GM18502 (cell line): ENCODE data around the gene SCD5.

Experiments
- ATAC-seq: cut with Tn5 transposase; IDR thresholded peaks from one replicate; pipeline ENCODE4 v1.9.1; 2021; ENCODE audit warnings: mild to moderate bottlenecking; ENCODE audit not compliant: unreplicated experiment, poor library complexity

SCD5 gene

GRCh38 chr4:82774711-82775171 lies 23.9 kb downstream of the SCD5 start:
- ATAC-seq = no peak

- no peak for ATAC-seq
Observed at GRCh38 chr4:82773057-82773456, 25.5 kb downstream of the SCD5 start.

DNA sequence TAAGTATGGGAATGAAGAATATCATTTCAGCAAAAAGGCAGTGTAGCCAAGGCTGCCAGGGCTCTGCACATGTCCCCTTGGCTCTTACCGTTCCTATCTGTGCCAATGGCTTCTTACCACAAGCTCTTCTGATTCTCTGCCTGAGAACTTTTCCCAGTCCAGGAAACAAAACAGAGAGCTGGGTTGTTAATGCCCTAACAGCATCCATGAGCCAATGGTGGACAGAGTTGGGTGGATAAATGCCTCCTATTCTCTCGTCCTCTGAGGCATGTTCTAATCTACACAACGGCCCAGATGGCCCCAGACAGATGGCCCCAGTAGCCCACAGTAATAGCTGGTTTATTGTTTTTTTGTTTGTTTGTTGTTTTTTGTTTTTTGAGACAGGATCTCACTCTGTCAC lies 28.0 kb downstream of the SCD5 start:
- no peak for ATAC-seq

DNA sequence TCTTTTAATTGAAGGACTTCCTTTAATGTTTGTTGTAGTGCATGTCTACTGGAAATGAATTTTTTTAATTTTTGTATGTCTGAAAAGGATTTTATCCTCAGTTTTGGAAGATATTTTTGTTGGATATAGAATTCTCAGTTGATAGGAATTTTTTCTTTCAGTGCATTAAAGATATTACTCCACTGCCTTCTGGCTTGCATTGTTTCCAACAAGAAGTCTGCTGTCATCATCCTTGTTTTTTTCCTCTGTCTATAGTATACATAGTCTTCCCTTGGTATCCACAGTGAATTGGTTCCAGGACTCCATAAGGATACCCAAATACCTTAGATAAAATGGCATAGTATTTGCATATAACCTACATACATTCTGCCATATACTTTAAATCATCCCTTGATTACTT lies 33.5 kb downstream of the SCD5 start:
- no peak for ATAC-seq

DNA sequence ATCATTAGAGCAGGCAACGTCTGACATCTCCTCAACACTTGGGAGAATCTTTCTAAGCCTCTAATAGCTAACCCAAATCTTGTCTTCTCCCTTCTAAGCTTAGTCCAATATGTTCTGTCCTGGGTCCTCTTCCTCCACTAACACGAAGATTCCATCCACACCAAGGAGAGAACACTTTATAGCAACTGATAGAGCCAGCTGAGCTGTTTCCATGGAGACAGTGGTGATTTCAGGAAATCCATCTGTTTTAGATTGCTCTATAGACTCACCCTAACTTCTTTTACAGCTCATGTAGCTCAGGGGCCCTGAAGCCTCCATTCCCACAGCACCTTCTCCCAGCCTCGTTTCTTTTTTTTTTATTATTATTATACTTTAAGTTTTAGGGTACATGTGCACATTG lies 37.4 kb downstream of the SCD5 start:
- ATAC-seq = no peak

GRCh38 chr4:82758701-82759685 lies 39.6 kb downstream of the SCD5 start:
- no peak for ATAC-seq

DNA sequence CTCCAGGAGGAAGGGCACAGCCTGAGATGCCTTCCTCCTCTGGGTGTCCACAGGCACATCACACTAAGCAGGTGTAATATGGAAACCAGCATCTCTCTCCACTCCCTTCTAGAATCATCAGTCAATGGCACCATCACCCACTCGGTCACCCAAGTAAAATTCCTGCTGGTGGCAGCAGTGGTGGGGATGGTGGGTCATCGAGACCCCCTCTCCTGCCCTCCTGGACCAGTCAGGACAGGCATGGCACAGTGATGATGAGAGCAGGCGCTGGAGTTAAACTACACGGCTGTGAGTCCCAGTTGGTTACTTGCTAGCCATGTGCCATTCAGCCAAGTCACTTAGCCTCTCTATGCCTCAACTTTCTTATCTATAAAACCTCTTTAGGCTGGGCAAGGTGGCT lies 42.5 kb downstream of the SCD5 start:
- no peak for ATAC-seq

DNA sequence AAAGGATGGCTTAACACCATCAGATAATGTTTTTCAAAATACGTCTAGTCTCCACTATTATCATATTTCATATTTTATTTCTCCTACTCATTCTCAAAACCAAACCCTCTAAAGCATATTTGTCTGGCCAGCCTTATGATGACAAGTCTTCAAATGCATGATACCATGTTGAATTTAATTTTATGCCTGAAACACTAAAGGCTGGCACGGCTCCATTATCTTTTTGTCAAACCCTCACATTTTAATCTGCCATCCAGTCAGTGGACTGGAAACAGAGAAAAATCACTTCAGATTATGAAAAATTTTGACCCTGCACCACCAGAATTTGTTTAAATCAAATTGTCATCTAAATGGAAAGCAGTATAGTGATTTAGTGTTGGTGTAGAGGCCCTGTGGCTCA lies 42.9 kb downstream of the SCD5 start:
- ATAC-seq = no peak

DNA sequence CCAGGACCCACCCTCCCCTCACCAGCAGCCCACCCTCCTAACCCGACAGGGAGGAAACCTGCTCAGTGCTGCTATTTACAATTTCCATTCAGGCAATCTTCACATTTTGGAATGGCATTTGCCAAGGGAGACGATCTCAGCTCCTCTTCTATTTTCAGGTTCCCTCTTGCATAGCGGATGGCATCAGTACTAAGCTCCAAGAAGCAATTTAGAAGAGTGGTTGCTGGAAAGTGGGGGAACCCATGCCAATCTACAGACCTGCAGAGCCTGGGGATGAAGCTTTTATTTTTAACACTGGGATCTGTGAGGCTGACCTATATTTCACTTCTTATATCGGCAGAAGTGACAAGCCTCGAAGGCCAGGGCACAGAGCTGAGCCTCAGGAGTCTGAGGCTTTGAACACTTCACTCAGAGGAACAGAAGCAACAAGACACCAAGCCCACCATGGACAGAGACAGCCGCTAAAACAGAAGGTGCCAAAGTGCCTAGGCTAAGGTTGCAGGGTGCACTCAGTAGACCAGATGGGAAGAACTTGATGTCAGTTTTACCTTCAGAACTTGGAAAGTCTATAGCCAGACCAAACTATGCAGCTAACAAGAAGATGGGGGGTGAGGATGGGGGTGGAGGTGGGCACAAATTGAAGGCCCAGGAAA lies 44.0 kb downstream of the SCD5 start:
- no peak for ATAC-seq

DNA sequence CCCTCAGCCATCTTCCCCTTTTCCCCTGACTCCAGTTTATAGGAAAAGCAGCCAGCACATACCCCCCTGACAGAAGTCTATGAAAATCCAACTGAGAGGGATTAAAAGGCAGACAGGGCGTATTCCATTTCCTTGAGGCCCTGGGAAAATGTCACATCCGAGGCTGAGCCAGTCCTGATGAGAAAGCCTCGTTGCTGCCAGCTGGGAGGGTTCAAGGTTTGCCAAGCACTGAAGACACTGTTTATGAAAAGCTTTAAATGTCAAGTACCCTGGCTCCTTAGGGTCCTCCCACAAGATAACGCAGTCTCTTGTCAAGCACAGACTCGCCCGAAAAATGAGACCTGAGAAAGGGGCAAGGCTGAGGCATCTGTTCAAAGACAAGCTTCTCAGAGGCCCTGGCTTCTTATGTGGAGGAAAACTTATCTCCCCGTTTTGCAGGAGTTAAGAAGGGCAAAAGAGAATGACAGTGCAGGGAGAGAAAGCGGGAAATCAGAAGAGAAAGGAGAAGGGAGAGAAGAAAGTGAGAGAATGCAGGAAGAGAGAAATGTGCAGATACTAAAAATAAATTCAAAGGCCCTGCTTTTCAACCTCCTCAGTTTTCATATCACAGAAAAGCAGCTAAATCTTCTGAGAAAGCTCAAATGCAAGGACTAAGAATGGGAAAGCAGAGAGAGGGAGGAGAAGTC lies 44.7 kb downstream of the SCD5 start:
- ATAC-seq = no peak

GRCh38 chr4:82753238-82753637 lies 45.4 kb downstream of the SCD5 start:
- ATAC-seq = no peak

- ATAC-seq = no peak
Observed at GRCh38 chr4:82748810-82749470, 49.7 kb downstream of the SCD5 start.

DNA sequence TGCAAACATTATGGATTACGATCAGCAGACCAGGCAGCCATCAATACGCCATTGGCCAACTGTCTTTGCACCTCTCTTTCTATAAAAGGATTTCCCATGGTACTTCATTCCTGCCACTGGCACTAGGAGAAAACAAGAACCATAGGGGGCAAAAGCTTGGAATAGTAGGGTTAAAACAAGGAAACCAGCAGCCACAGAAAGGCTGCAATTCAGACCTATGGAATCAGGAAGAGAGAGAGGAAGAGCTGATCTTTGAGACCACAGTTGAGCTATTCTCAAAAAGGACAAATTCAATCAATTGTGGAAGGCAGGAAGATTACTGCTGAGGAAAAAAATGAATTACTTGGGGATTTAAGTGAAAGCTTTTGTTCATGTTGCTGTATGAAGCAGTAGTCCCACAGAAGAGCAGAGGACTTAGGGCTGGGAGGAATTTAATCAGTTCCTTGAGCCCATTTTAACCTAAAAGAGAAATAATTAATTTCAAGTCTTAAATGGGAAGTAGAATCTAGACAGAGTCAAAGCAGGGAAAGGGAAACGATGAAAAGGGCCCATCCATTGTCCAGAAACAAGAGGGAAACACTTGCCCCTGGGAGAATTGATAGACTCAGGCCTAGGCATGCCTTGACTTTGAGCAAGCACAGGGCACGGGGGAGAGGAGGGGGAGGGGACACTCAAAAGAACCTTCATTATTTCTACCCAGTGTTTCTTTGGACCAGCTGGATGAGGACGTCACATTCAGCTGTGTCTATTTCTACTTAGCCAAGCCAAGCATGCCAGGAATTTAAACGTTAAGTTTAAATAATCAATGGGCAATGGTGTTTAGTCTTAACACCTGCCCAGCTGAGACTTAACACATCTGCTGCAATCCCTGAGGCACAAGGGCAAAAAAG lies 50.7 kb downstream of the SCD5 start:
- no peak for ATAC-seq

- no peak for ATAC-seq
Observed at GRCh38 chr4:82746705-82747574, 51.7 kb downstream of the SCD5 start.

GRCh38 chr4:82745173-82745842 lies 53.3 kb downstream of the SCD5 start:
- ATAC-seq = no peak

DNA sequence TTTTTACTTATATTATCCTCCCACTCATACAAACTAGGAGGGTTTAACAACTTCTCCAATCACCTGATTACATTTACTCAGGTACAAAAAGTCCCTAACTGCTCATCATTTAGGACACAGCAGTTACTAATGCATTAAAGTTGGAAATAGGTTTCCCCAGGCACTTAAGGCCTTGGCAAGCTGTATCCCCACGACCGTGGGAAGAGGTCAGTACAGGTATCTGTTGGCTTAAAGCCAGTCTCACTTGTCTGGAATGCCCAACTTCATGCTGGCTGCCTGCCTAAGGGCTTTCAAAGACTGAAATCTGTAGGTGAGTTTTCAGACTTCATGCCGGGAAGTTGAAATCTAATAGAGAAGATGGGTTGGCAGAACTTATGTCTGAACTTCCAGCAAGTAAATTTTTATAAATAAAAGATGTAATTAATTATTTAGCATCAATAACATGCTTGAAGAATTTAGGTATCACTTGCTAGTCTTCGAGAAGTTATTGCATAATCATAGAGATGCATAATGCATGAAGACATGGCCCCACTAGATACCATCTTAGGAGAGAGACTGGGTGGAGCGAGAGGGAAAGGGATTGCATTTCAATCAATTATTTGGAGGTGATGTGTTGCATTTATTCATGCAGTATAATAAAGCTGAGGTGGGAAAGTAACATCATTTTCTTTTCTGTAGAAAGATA lies 54.2 kb downstream of the SCD5 start:
- ATAC-seq = no peak

GRCh38 chr4:82741188-82741587 lies 57.4 kb downstream of the SCD5 start:
- ATAC-seq = no peak
